Activated gamma-delta T cell treated with anti-CD3 and anti-CD28 coated beads, Interleukin-2, amount 50 U/mL, for 16 hours (primary cell): ENCODE results near the gene ANOS1.
"Not testable (repeated sequence)": the region's sequence is repeated elsewhere in the genome, so short reads cannot be mapped to it uniquely, and the experiment has no call there.

Experiments used
- DNase-seq: peaks from one replicate; pipeline ENCODE4 v3.0.0-alpha.2; 2020; ENCODE audit warnings: low read depth

The ANOS1 gene

DNA sequence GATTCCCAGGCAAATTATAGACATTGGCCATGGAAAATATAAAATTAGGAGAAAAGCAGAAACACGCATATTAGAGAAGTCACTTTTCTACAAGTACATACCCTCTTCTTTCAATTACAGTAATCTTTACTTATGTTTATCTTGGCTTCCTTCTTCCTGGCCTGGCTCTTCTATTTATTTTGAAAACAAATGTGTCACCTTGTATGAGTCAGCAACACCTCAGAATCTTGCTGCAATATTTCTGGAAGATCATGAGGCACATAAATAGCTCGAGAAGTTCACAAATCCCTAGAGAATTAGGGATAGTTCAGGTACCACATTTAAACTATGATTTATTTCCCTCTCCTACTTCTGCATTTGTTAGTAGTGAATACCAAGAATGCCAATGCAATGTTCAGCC, 124.6 kb downstream of the ANOS1 start:
- no peak for DNase-seq

DNA sequence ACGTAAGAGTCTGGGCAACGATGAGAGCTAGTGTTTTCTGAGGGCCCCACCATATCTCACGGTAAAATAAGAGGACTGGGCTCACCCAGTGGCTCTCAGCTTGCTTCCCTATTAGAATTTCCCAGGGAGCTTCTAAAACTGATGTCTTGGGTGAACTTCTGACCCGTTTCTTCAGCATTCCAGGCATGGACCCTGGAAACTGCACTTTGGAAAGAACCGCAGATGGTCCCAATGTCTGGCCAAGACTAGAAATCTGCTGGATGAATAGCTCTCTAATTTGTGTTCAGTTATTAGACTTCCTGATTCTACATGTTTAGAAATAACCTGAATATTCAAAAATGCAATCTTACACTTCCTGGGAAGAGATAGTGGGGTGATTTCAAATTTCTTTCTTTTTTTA, 127.8 kb downstream of the ANOS1 start:
- DNase-seq: no peak

DNA sequence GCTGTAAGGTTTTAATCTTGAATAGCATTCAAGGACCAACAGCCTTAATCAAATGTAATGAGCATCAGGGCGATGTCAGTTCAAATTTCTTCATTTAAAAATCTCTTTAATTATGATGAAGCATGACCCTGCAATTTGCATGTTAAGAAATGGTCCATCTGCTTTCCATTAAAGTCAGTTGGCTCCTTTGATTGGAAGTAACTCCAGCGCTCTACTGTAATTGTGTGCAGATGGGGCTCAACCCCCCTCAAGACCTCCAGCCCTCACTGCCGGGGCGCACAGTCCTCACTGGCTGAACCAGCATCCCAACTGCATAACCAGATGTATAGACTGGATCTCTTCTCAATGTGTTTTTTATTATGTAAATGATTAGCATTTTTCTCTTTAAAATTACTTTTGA, 140.4 kb downstream of the ANOS1 start:
- DNase-seq: no peak

GRCh38 chrX:8586953-8587352, 145.0 kb downstream of the ANOS1 start:
- DNase-seq: no peak

- DNase-seq: no peak
Measured at GRCh38 chrX:8579602-8580001, 152.3 kb downstream of the ANOS1 start.

- DNase-seq: no peak
Measured at GRCh38 chrX:8576821-8577220, 155.1 kb downstream of the ANOS1 start.

GRCh38 chrX:8565729-8566128, 166.2 kb downstream of the ANOS1 start:
- no peak for DNase-seq

- no peak for DNase-seq
Measured at GRCh38 chrX:8548446-8548845, 183.5 kb downstream of the ANOS1 start.

- DNase-seq: no peak
Measured at GRCh38 chrX:8546715-8547114, 185.2 kb downstream of the ANOS1 start.

GRCh38 chrX:8520791-8521190, 211.1 kb downstream of the ANOS1 start:
- DNase-seq: no peak

GRCh38 chrX:8520178-8520577, 211.8 kb downstream of the ANOS1 start:
- no peak for DNase-seq

GRCh38 chrX:8504451-8504850, 227.5 kb downstream of the ANOS1 start:
- no peak for DNase-seq

DNA sequence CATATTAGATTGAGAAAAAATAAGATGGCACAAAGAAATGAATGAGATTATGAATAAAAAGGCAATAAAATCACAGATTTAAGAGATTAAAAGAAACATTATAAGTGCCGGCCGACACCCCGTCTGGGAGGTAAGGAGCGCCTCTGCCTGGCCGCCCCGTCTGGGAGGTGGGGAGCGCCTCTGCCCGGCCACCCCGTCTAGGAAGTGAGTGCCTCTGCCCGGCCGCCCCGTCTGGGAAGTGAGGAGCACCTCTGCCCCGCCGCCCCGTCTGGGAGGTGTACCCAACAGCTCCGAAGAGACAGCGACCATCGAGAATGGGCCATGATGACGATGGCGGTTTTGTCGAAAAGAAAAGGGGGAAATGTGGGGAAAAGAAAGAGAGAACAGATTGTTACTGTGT, 229.8 kb downstream of the ANOS1 start:
- DNase-seq: not testable (repeated sequence)

DNA sequence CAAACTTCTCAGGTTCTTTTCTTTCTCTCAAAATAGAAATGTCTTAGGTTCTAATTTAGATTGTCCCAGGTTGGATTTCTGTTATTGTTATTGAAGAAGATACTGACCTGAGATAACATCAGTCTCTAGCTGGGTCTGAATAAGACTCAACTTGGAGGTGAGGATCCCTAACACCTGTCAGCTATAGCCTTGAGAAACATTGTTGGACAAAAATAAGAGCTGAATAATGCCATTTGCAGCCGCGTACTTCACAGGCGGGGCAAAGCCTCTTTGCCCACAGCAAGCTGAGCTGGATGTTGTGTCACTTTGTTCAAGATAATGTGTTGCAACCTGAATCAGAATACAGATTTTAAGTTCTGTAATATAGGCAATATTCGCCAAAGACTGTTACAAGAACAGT, 231.7 kb downstream of the ANOS1 start:
- no peak for DNase-seq

DNA sequence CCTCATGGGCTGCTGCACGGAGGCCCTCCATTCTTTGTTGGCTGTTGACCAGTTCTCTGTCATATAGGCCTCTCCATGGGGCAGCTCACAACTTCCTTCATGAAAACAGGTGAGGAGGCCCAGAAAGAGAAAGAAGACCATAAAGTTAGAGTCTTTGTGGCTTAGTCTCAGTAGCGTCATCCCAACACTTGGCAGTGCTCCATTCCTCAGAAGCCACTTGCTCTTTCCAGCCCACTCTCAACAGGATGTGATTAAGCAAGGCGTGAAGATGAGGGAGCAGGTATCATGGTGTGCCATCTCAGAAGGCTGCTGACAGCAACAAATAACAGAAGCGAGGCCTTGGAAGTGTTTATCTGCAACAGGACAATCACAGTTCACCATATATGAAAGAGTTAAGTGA, 236.9 kb downstream of the ANOS1 start:
- not testable (repeated sequence) for DNase-seq

GRCh38 chrX:8484360-8484949, 247.5 kb downstream of the ANOS1 start:
- DNase-seq: no peak
